IPS-15b (cell line): ENCODE results near the gene NEGR1.

Source experiments
- H3K27me3 ChIP-seq: one replicate; pipeline ENCODE4 v1.6.1; 2013; ENCODE audit warnings: low read length; ENCODE audit not compliant: control insufficient read depth, insufficient read depth
- H3K36me3 ChIP-seq: one replicate; pipeline ENCODE4 v1.6.1; 2013; ENCODE audit warnings: low read length; ENCODE audit not compliant: control insufficient read depth, insufficient read depth
- H3K4me1 ChIP-seq: one replicate; pipeline ENCODE4 v1.6.1; 2013; ENCODE audit warnings: mild to moderate bottlenecking, low read length; ENCODE audit not compliant: control insufficient read depth, insufficient read depth
- H3K4me3 ChIP-seq: one replicate; pipeline ENCODE4 v1.5.1; 2013; ENCODE audit warnings: low read depth, low read length
- H3K9ac ChIP-seq: one replicate; pipeline ENCODE4 v1.6.1; 2013; ENCODE audit warnings: low read depth, mild to moderate bottlenecking, low read length
- H3K9me3 ChIP-seq: one replicate; pipeline ENCODE4 v1.6.1; 2013; ENCODE audit warnings: mild to moderate bottlenecking, low read length; ENCODE audit not compliant: control insufficient read depth, insufficient read depth

NEGR1 gene

GRCh38 chr1:71357708-71358107 is 924.6 kb downstream of the NEGR1 start:
- Histone ChIP-seq H3K9me3 (no peaks in the 10 kb centered on the region), H3K9ac (no peak overlapping the region), H3K27me3 (no peaks in the 10 kb centered on the region), H3K4me1 (no peaks in the 10 kb centered on the region), H3K36me3 (no peaks in the 10 kb centered on the region), H3K4me3 (no peak overlapping the region)

DNA sequence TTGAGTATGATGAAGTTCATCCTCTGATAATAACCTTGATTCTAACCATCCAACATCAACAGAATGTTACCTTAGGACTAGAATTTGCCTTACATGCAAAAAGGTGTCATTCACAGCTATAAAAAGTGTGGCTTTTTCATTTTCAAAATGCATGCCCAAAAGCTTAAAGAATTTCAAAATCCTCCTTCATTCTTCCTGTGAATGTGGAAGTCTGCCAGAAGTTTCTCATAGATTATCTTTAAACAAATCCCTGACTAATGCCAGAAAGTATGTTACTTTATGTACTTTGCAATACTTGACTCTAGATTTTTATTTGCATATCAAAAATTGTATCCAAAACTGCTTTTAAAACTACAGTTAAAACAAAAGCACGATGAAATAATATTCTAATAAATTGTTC is 930.9 kb downstream of the NEGR1 start:
- H3K27me3 ChIP-seq: no peaks in the 10 kb centered on the region
- no peak overlapping the region for H3K9ac ChIP-seq
- H3K4me1 ChIP-seq: no peaks in the 10 kb centered on the region
- no peaks in the 10 kb centered on the region for H3K36me3 ChIP-seq
- H3K4me3 ChIP-seq: no peak overlapping the region
- no peaks in the 10 kb centered on the region for H3K9me3 ChIP-seq

DNA sequence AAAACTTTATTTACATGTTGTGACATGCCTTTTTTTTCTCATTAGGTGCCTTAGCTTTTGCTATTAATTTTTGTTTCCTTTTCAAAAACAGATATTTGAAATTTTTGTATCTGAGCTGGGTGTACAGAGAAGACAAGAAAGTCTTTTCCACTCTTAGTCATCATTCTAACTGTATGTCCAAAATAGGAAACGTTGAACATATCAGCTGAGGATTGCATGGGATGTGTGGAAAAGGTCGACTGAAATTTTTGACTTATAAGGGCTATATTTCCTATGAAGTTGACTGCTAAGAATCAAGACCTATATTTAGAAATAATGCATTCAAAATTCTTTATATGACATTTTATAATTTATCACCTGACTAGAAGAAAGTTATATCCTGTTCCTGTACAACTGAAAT is 931.5 kb downstream of the NEGR1 start:
- no peaks in the 10 kb centered on the region for H3K36me3 ChIP-seq
- no peaks in the 10 kb centered on the region for H3K4me1 ChIP-seq
- H3K9ac ChIP-seq: no peak overlapping the region
- no peak overlapping the region for H3K4me3 ChIP-seq
- H3K9me3 ChIP-seq: no peaks in the 10 kb centered on the region
- H3K27me3 ChIP-seq: no peaks in the 10 kb centered on the region

GRCh38 chr1:71350330-71350729 is 932.0 kb downstream of the NEGR1 start:
- H3K36me3 ChIP-seq: no peaks in the 10 kb centered on the region
- H3K9me3 ChIP-seq: no peaks in the 10 kb centered on the region
- H3K9ac ChIP-seq: no peak overlapping the region
- no peaks in the 10 kb centered on the region for H3K27me3 ChIP-seq
- no peak overlapping the region for H3K4me3 ChIP-seq
- H3K4me1 ChIP-seq: no peaks in the 10 kb centered on the region
